Measurements from ENCODE around the gene PLD3.
"Not testable (repeated sequence)": the region's sequence is repeated elsewhere in the genome, so short reads cannot be mapped to it uniquely, and the experiment has no call there.

Gene PLD3

DNA sequence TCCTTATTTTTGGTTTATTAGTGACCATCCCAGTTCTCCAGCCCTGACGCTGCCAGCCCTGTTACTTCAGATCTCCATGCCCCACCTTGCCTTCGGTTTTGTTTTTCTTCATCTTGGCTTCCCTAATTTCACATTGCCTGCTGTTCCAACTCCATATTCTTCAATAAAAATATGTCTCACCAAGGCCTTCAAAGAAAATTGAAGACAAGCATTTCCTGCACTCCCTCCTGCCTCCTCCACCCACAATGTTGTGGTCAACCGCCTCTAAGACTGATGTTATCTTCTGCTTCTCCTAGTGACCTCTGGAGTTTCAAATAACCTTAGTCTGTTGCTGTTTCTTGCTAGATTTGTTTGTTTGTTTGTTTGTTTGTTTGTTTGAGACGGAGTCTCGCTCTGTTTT, 14.6 kb downstream of the PLD3 start:
- no peak for DNase-seq (ENCODE audit: low read depth, low spot score)

DNA sequence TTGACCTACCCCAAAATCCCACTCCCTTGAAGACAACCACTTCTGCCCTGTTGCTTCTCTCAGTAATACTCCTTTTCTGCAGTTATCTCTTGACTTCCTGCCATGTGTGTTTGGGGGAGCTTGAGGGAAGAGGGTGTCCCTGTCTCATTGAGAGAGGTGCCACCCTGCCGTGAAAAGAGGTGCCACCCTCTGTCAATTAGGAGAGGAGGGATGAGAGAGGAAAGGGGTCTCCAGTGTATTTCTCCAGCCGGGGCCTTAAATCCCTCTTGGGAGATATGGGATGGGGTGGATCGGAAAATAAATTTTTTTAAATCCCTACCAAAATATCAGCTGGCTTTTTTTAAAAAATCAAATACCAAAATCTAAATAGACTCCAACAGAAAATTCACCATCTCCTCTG, 16.5 kb downstream of the PLD3 start:
- no peak for DNase-seq (ENCODE audit: low read depth, low spot score)

DNA sequence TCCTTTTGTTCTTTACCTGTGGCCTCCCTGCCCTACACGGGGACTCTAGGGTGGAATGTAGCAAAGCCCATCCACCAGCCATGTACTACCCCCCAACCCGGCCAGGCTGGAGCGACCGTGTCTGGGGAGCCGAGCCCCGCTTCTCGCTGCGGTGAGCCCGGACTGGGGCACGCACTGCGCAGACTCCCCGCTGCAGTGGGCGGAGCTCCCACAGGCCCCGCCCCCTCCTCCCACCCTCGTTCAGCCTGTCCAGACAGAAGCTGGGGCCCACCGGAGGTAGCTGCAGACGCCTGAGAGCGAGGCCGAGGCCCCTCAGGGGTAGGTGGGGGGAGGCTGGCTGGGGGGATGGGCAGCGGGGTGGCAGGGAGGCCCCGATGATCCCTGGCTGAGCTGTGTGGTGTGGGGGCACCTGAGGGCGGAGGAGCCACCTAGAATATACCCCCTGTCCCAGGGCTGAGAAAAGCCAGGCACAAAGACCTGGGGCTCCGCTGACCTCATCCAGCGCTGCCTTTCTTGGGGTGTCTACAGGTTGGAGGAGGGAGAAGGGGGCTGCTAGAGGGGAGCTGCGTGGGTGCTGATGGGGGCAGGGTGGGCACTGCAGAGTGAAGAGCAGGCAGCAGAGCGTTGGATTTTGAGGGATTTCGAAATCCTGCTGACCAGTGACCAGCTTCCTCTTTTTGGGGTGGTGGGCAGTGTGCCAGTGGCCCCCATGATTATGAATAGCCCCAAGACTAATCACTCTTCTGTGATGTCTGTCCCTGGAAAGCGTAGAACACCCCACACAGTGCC, 17.3 kb downstream of the PLD3 start:
- no peak for DNase-seq (ENCODE audit: low read depth, low spot score)

DNA sequence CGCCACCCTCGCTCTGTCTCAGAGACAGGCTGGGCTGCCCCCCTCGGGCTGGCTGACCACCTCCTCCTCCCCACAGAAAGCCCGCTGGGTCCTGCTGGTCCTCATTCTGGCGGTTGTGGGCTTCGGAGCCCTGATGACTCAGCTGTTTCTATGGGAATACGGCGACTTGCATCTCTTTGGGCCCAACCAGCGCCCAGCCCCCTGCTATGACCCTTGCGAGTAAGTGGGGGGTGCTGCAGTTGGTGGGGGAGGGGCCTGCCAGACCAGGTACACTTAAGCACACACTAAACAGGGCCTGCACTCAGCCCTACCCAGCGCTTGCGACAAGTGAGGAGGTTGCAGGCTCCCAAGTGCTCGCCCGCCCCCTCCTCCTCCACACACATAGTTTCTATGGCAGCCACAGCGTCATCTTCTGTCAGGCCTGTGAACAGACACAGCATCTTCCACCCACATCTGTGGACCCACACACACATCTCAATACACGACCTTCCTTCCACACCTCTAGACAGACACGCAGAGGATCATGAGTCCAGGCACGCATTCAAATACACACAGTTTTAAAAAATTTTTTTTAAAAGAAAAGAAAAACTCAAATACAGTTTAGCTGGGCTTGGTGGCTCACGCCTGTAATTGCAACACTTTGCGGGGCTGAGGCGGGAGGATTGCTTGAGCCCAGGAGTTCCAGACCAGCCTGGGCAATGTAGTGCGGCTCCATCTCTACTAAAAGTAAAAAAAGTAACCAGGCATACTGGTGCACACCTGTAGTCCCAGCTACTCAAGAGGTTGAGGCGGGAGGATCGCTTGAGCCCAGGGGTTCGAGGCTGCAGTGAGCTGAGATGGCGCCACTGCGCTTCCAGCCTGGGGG, 18.4 kb downstream of the PLD3 start:
- DNase-seq (ENCODE audit: low read depth, low spot score) = no peak

- no peak for DNase-seq (ENCODE audit: low read depth, low spot score)
Measured at GRCh38 chr19:40367577-40368434, 19.3 kb downstream of the PLD3 start.

DNA sequence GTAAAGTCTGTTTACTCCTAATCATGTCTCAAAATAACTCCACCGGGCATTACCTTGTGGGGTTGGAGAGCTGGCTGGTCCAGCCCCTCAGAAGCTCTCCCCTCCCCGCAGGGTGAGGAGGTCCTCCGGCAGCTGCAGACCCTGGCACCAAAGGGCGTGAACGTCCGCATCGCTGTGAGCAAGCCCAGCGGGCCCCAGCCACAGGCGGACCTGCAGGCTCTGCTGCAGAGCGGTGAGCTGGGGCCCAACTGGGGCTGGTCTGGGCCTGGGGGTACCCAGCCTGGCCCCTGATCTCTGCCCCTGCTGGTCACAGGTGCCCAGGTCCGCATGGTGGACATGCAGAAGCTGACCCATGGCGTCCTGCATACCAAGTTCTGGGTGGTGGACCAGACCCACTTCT, 21.3 kb downstream of the PLD3 start:
- no peak for DNase-seq (ENCODE audit: low read depth, low spot score)

- not testable (repeated sequence) for DNase-seq (ENCODE audit: low read depth, low spot score)
Measured at GRCh38 chr19:40370253-40370652, 21.8 kb downstream of the PLD3 start.

DNA sequence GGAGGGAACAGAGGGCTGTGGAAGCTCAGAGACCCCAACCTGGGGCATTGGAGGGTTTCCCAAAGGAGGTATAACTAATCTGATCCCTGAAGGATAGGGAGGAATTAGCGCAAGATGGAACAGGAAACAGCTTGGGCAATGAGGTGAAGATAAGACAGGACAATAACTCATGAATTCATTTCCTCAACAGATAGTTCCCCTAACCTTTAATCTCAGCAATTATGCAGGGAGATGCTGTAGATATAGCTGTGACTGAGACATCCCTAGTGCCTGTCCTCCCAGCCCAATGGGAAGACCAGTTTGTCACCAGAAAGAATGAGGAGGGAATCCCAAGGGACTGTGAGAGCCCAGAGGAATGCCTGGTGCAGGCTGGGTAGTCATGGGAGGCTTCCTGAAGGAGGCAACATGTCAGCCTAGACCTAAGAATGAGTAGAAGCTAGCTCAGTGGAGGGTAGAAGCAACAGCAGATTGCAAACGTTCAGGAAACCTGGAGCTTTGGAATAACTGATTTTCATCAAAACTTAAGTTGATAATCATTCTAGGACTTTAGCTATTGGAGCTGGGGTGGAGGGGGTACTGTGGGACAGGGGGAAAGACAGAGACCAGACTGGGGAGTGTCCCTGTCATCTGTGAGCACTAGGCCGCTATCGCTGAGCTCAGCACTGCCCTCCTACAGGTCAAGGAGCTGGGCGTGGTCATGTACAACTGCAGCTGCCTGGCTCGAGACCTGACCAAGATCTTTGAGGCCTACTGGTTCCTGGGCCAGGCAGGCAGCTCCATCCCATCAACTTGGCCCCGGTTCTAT, 22.7 kb downstream of the PLD3 start:
- no peak for DNase-seq (ENCODE audit: low read depth, low spot score)

DNA sequence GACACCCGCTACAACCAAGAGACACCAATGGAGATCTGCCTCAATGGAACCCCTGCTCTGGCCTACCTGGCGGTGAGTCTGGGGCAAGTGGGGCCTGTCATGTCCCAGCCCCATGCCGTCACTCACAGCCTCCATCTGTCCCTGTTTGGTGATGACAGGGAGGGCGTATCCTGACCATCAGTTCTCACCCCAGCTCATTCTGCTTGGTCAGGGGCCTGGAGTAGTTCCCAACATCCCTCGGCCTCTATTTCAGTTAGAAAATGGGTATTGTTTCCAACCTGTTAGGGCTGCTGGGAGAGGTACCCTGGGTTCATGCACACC, 23.3 kb downstream of the PLD3 start:
- no peak for DNase-seq (ENCODE audit: low read depth, low spot score)

GRCh38 chr19:40374084-40374483, 25.6 kb downstream of the PLD3 start:
- DNase-seq (ENCODE audit: low read depth, low spot score) = no peak

GRCh38 chr19:40376286-40376862, 27.9 kb downstream of the PLD3 start:
- DNase-seq (ENCODE audit: low read depth, low spot score) = no peak

GRCh38 chr19:40377876-40378385, 29.4 kb downstream of the PLD3 start:
- DNase-seq (ENCODE audit: low read depth, low spot score) = no peak

- no peak for DNase-seq (ENCODE audit: low read depth, low spot score)
Measured at GRCh38 chr19:40378509-40378908, 30.0 kb downstream of the PLD3 start.

GRCh38 chr19:40379446-40380198, 31.1 kb downstream of the PLD3 start:
- no peak for DNase-seq (ENCODE audit: low read depth, low spot score)

DNA sequence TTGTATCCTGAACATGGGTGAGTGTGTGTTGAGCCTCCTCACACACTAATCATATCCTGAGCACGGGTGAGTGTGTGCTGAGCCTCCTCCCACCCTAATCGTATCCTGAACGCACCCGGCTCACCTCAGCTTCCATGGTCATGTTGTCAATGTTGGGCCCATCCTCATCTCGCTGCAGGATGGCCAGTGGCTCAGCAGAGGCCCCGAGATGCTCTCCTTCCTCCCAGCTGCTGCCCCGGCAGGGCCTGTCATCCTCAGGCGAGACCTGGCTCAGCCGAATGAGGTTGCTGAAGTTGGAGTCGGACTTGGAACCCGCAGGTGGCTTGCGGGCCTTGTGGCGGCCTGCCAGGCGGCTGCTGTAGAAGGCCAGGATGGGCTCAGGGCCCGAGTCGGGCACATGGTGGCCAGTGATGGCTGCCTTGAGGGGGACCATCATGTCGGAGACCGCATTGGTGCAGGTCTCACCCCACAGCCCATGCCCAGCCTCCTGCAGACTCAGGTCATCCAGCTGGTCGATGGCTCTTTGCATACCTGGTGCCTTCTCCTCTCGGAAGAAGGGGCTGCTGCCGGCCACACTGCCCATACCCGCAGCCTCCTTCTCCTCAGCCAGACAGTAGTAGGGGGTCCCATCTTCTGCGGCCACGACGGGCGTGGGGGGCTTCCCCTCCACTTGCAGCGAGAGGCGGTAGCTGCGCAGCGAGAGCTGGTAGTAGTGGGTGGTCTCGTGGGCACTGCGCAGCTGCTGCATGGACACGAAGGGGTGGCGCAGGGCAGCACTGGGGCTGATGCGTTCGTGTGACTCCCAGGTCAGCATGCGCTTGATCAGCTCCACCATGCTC, 31.9 kb downstream of the PLD3 start:
- no peak for DNase-seq (ENCODE audit: low read depth, low spot score)

GRCh38 chr19:40381321-40381720, 32.8 kb downstream of the PLD3 start:
- no peak for DNase-seq (ENCODE audit: low read depth, low spot score)

GRCh38 chr19:40383668-40384248, 35.3 kb downstream of the PLD3 start:
- DNase-seq (ENCODE audit: low read depth, low spot score) = no peak

GRCh38 chr19:40387155-40387554, 38.7 kb downstream of the PLD3 start:
- DNase-seq (ENCODE audit: low read depth, low spot score) = no peak

- no peak for DNase-seq (ENCODE audit: low read depth, low spot score)
Measured at GRCh38 chr19:40388481-40388880, 40.0 kb downstream of the PLD3 start.

Data from activated naive CD8-positive, alpha-beta T cell treated with anti-CD3 and anti-CD28 coated beads, Interleukin-2, amount 50 U/mL, for 16 hours (primary cell).